GM18520 (cell line): ENCODE results near the gene EXTL1.
"Not testable (repeated sequence)": the region's sequence is repeated elsewhere in the genome, so short reads cannot be mapped to it uniquely, and the experiment has no call there.

ENCODE experiments used
- ATAC-seq: cut with Tn5 transposase; IDR thresholded peaks from one replicate; pipeline ENCODE4 v1.9.1; 2021; ENCODE audit not compliant: unreplicated experiment

The EXTL1 gene

GRCh38 chr1:26021647-26022403 lies at the start of gene EXTL1:
TSS of gene EXTL1 (plus strand) at chr1:26021775. CDS start at chr1:26022647, 872 bp downstream.
- no peak for ATAC-seq

DNA sequence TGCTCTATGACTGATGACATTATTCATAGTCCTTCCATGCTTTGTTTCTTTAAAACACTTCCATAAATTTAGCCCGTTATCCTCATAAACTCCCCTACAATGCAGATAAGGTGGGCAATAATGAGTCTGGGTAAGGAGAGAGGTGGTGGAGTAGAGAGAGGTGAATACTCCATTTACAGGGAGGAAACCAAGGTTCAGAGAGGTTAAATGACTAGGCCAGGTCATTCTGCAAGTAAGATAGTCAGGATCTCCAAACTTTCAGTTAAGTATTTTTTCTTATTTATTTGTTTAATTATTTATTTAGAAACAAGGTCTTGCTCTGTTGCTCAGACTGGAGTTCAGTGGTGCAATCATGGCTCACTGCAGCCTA lies 49.8 kb upstream of the EXTL1 start:
- ATAC-seq: no peak

DNA sequence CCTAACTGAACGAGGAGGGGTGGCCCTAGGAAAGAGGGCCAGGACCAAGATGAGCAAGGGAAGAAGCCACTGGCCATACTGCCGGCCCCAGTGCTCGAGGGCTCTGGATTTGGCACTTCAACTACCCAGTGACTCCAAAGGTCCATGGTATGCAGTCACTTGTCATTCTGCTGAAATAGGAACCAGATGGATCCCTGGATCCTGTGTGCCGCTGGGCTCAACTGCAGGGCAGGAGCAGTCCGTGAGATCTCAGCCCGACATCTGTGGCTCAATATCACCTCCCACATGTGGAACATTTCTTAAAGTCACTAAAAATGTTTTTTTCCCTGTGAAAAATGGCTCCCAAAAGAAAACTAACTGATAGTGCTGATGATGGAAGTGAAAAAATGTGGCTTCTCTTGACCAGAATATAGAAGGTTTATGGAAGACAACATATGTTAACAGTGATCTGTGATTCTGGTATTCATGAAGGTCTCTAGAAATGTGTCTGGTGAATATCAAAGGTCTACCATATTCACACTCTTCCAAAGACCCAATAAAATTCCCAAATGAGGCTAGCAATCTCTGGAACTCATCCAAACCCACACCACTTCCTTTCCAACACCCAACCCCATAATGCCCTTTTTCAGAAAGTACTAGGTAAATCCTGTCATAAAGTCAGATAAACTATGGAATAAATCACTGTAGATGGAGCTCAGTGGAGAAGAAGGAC lies 47.8 kb upstream of the EXTL1 start:
- ATAC-seq: no peak

DNA sequence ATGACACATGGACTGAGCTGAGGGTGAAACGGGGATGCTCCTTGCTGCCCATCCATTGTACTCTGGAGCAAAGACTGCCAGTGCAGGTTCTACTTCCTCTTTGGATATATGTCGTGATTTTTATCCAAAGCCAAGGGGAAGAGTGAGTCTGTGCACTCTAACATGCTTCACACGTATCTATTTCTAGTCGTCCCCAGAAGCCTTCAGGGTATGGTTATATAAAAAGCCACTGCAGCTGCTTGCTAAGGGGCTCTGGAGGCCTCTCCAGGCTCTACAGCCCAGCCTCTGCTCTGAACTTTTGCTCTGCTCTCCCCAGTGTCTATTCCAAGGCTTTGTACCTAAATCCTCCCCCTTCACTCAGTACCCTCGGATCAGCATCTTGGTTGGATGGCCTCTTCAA lies 43.8 kb upstream of the EXTL1 start:
- no peak for ATAC-seq

DNA sequence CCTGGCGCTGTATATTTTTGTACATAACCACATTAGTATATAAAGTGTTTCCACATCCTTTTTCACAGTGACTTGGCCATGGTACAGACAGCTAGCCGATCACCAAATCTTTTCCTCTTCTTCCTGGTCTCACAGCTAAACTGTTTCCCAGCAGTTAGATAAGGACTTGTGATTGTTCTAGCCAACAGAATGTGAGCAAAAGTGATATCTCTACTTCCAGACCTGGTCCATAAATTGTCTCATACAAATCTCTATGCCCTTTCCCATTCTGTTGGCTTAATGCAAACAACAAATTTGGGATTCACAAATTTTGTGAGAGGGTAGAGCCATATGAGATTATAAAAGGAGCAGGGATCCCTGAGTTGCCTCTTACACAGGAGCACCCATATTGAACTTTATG lies 43.2 kb upstream of the EXTL1 start:
- no peak for ATAC-seq

DNA sequence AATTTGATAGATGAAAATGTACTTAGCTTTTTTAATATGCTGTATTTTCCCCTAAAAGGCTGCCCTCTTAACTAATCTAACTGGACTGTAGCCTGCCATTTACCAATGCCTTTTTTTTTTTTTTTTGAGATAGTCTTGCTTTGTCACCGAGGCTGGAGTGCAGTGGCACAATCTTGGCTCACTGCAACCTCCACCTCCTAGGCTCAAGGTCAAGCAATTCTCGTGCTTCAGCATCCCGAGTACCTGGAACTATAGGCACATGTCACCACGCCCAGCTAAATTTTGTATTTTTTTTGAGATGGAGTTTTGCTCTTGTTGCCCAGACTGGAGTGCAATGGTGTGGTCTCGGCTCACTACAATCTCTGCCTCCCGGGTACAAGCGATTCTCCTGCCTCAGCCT lies 42.4 kb upstream of the EXTL1 start:
- ATAC-seq: no peak

- no peak for ATAC-seq
Observed at GRCh38 chr1:25985171-25985570, 36.4 kb upstream of the EXTL1 start.

DNA sequence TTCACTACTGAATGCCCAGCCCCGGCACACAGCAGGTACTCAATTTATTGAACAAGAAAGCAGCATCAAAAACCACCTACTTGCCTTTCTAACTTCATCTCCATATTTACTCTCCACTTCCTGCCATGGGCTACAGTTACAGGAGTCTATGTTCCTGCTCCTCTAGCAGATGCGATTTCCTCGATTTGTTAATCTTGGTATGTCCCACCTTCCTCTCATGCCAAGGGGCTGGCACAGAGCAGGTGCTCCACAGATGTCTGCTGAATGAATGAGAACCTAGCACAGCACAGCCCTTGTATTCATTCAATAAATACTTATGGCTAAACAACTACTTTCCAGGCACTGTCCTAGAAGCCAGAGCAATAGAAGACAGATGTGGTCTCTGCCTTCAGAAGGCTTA lies 35.9 kb upstream of the EXTL1 start:
- ATAC-seq: no peak

- ATAC-seq: not testable (repeated sequence)
Observed at GRCh38 chr1:25986773-25987172, 34.8 kb upstream of the EXTL1 start.

GRCh38 chr1:25987951-25988350 lies 33.6 kb upstream of the EXTL1 start:
- no peak for ATAC-seq

GRCh38 chr1:25989440-25990234 lies 31.9 kb upstream of the EXTL1 start:
- no peak for ATAC-seq

- ATAC-seq: no peak
Observed at GRCh38 chr1:25990251-25990650, 31.3 kb upstream of the EXTL1 start.

DNA sequence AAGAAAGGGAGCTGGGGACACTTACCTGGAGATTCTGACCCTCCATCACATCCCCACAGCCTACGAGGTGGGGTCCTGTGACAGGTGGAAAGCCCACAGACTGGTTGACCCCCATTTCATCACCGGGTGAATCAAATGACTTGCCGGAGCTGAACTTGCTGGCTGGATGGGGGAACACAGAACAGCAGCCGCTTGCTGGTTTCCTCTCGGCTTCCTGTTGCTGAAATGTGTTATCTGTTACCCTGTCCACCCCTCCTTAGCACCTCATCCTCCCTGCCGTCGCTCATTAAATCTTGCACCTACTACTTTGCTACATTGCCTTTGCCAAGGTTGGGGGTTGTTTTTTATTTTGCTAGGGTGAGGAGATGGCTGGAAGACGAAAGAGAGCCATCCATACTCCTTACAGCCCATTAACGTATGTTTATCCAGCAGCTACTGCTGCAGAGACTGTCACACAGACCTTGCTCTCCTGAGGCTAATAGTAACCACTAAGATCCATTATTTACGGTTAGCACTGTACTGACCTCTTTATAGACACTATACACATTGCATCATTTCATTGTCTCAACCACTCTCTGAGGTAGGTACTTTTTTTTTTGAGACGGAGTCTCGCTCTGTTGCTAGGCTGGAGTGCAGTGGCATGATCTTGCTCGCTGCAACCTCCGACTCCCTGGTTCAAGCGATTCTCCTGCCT lies 30.7 kb upstream of the EXTL1 start:
- no peak for ATAC-seq

GRCh38 chr1:25991937-25992688 lies 29.5 kb upstream of the EXTL1 start:
- ATAC-seq: no peak

DNA sequence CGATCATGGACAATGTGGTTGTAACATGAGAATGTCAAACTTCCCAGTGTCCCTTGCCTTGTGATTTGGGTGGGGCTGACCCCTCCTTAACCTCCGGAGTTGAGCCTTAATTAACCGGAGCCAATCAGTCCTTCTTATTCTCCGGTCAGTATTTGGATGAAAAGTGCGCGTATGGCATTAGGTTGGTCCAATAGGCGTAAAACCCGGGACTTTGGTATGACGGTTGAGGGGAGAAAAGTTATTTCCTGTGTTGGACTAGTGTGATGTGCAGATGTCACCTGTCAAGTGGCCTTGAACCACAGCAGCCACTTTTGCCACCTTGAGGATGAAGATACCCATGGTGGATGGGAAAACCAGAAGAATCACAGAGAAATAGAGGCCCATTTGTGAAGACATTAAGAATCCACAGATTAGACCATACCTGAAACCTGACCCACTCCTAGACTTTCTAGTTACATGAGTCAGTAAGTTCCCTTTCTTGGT lies 28.8 kb upstream of the EXTL1 start:
- ATAC-seq: no peak

- no peak for ATAC-seq
Observed at GRCh38 chr1:25993197-25993951, 28.2 kb upstream of the EXTL1 start.

- ATAC-seq: no peak
Observed at GRCh38 chr1:25994402-25995150, 27.0 kb upstream of the EXTL1 start.

GRCh38 chr1:25996966-25997827 lies 24.4 kb upstream of the EXTL1 start:
- ATAC-seq: no peak
